Endothelial cell of umbilical vein (primary cell): Measurements from ENCODE around the gene TENT4A. TPM values are rescaled to one million over a fixed set of nuclear protein-coding genes. Genes with fewer than 3 reads are reported as not detected.

Experiments
- BruUV-seq: library from RNA; stranded (reverse); fragments of 400-500 nt; replicated peaks from 2 replicates; lab custom pipeline; 2021; lab: Mats Ljungman, UMichigan
- CTCF ChIA-PET: fragments of 300-600, 350-600 bp; sonication (Branson Sonifier 250); formaldehyde crosslinking; loops from one replicate; lab custom pipeline; 2021; ENCODE audit warnings: antibody characterized with exemption, inconsistent platforms; lab: Charles Lee
- POLR2A ChIA-PET: fragments of 300-600, 350-600 bp; sonication (Branson Sonifier 250); formaldehyde crosslinking; loops from one replicate; lab custom pipeline; 2021; ENCODE audit warnings: antibody characterized with exemption, inconsistent platforms; lab: Charles Lee
- DNase-seq: peaks from one replicate; pipeline ENCODE4 v3.0.0-alpha.2; 2011; ENCODE audit warnings: low read depth, low spot score
- FAIRE-seq: peaks from 2 replicates; lab custom pipeline; 2011; peaks lifted over from hg19 to GRCh38; lab: Jason Lieb, UNC
- H2AFZ ChIP-seq: 2 replicates; pipeline ENCODE4 v1.6.0; 2012; ENCODE audit warnings: low read depth, low read length, control low read depth, inconsistent platforms
- H3K27ac ChIP-seq: 2 replicates; pipeline ENCODE4 v1.5.1; 2011; ENCODE audit warnings: low read depth, mild to moderate bottlenecking, control low read depth, low read length, moderate library complexity; ENCODE audit not compliant: insufficient read depth
- H3K27me3 ChIP-seq, 2 experiments: 2 replicates each; pipeline versions ENCODE4 v1.6.0 to v1.6.1; 2011; ENCODE audit warnings: low read length in 2 of 2, mixed read lengths in 1 of 2; ENCODE audit not compliant: control insufficient read depth in 2 of 2, insufficient read depth in 2 of 2
- H3K36me3 ChIP-seq, 2 experiments: 2 replicates in 1 of 2; 3 replicates in 1 of 2; pipeline ENCODE4 v1.5.1; 2011; ENCODE audit warnings: low read length in 2 of 2, mild to moderate bottlenecking in 1 of 2, moderate library complexity in 1 of 2; ENCODE audit not compliant: control insufficient read depth in 2 of 2, insufficient read depth in 2 of 2; ENCODE audit errors: extremely low read depth in 1 of 2
- H3K4me1 ChIP-seq: 3 replicates; pipeline ENCODE4 v1.5.1; 2011; ENCODE audit warnings: mild to moderate bottlenecking, low read length; ENCODE audit not compliant: control insufficient read depth, insufficient read depth; ENCODE audit errors: extremely low read depth
- H3K4me2 ChIP-seq: 2 replicates; pipeline ENCODE4 v1.6.1; 2011; ENCODE audit warnings: low read length, control low read depth, mixed read lengths; ENCODE audit not compliant: insufficient read depth
- H3K4me3 ChIP-seq, 3 experiments: fragments of 200-600 bp in 1 of 3; sonication (generic), shearing (Covaris generic) in 1 of 3; replicated peaks in 1 of 3; 2 replicates each; pipeline ENCODE4 v1.5.1; 2011 to 2016; ENCODE audit warnings: control low read depth in 3 of 3, low read length in 3 of 3, mild to moderate bottlenecking in 2 of 3, inconsistent platforms in 1 of 3, low read depth in 1 of 3, moderate library complexity in 1 of 3; ENCODE audit not compliant: insufficient read depth in 1 of 3
- H3K79me2 ChIP-seq: 2 replicates; pipeline ENCODE4 v1.6.0; 2012; ENCODE audit warnings: low read length, inconsistent platforms; ENCODE audit not compliant: control insufficient read depth, insufficient read depth
- H3K9ac ChIP-seq: replicated peaks from 2 replicates; pipeline ENCODE3; 2011; ENCODE audit warnings: low read length, control low read depth; ENCODE audit not compliant: insufficient read depth; ENCODE audit errors: extremely low read depth
- H3K9me1 ChIP-seq: replicated peaks from 3 replicates; pipeline ENCODE4 v1.6.0; 2011; ENCODE audit warnings: mild to moderate bottlenecking, low read length; ENCODE audit not compliant: control insufficient read depth, insufficient read depth; ENCODE audit errors: extremely low read depth
- H3K9me3 ChIP-seq: replicated peaks from 2 replicates; pipeline ENCODE4 v1.5.1; 2012; ENCODE audit warnings: low read length, inconsistent platforms; ENCODE audit not compliant: control insufficient read depth, insufficient read depth
- H4K20me1 ChIP-seq: replicated peaks from 2 replicates; pipeline ENCODE3; 2011; ENCODE audit warnings: mild to moderate bottlenecking, low read length; ENCODE audit not compliant: control insufficient read depth, insufficient read depth; ENCODE audit errors: extremely low read depth
- CTCF ChIP-seq, 2 donors: IDR thresholded peaks; 1 replicate in 1 of 2; 2 replicates in 1 of 2; pipeline ENCODE4 v1.5.1; 2011; ENCODE audit warnings: low read length in 2 of 2, mild to moderate bottlenecking in 2 of 2, moderate library complexity in 2 of 2, control low read depth in 1 of 2, inconsistent platforms in 1 of 2, low read depth in 1 of 2; ENCODE audit not compliant: insufficient read depth in 1 of 2; ENCODE audit errors: extremely low read depth in 1 of 2
- EZH2 ChIP-seq: IDR thresholded peaks from 2 replicates; pipeline ENCODE4 v1.6.1; 2012; ENCODE audit warnings: borderline replicate concordance, low read depth, mild to moderate bottlenecking, moderate library complexity, low read length, inconsistent platforms; ENCODE audit not compliant: severe bottlenecking
- FOS ChIP-seq: IDR thresholded peaks from 2 replicates; pipeline ENCODE4 v1.6.1; 2011; ENCODE audit warnings: mild to moderate bottlenecking, low read length, moderate library complexity, borderline replicate concordance; ENCODE audit not compliant: insufficient read depth
- GATA2 ChIP-seq: IDR thresholded peaks from 2 replicates; pipeline ENCODE4 v1.7.0; 2011; ENCODE audit warnings: low read depth, mild to moderate bottlenecking, moderate library complexity, mixed read lengths, low read length; ENCODE audit not compliant: insufficient read length, insufficient read depth
- JUN ChIP-seq: IDR thresholded peaks from 2 replicates; pipeline ENCODE4 v1.6.1; 2011; ENCODE audit warnings: borderline replicate concordance, low read depth; ENCODE audit not compliant: insufficient read length, insufficient read depth
- MAX ChIP-seq: IDR thresholded peaks from 2 replicates; pipeline ENCODE4 v1.6.1; 2011; ENCODE audit not compliant: insufficient read depth, insufficient read length
- MYC ChIP-seq: IDR thresholded peaks from one replicate; pipeline ENCODE4 v1.6.1; 2011; ENCODE audit warnings: mild to moderate bottlenecking, low read depth, low read length
- POLR2A ChIP-seq: IDR thresholded peaks from 2 replicates; pipeline ENCODE4 v1.6.1; 2012; ENCODE audit warnings: low read depth, mild to moderate bottlenecking, control low read depth, low read length
- POLR2AphosphoS5 ChIP-seq: IDR thresholded peaks from 2 replicates; pipeline ENCODE4 v1.6.1; 2012; ENCODE audit warnings: low read depth, mild to moderate bottlenecking, control low read depth, low read length, moderate library complexity; ENCODE audit not compliant: insufficient read depth
- dilution Hi-C: fragments of 300-500 bp; cut with MboI; formaldehyde crosslinking; loops from one replicate; pipeline ENCODE4 v1.15.0; 2019; ENCODE audit warnings: low sequenced_read_pairs; ENCODE audit not compliant: extremely low pct_ligation_motif_present
- intact Hi-C: fragments of 100-400 bp; cut with micrococcal nuclease; formaldehyde crosslinking; loops from one replicate; pipeline ENCODE4 v1.10.0; 2022
- polyA plus RNA-seq, 4 experiments: library from polyadenylated mRNA; depleted of rRNA in 3 of 4; stranded (reverse) in 3 of 4; unstranded in 1 of 4; fragments of >200 nt; gene quantifications; 2 replicates each; pipeline versions ENCODE4 v1.2.1 to v1.2.3, GENCODE V29; 2011 to 2012; ENCODE audit warnings: missing spikeins in 1 of 4
- total RNA-seq: library from RNA; stranded (reverse); gene quantifications from 2 replicates; pipeline ENCODE4 v1.2.3, GENCODE V29; 2021

TENT4A gene
- total and polyA plus RNA-seq, 2 donors (not counting 3 experiments of a cell fraction or from before 2014, with no cell fraction given) = 10.2 to 35.4 TPM

GRCh38 chr5:6726006-6726405, 12.8 kb downstream of the TENT4A start:
- Histone ChIP-seq H3K79me2 (peaks cover 97% of the 10 kb centered on the region), H3K9ac (no peak overlapping the region), H3K9me1 (no peaks in the 10 kb centered on the region), H3K36me3 (peaks cover 2 to 3% of the 10 kb centered on the region in 2 experiments), H4K20me1 (peaks cover 2% of the 10 kb centered on the region), H3K4me1 (peaks cover 21% of the 10 kb centered on the region), H3K9me3 (no peaks in the 10 kb centered on the region), H3K4me3 (no peak overlapping the region), H3K27me3 (no peaks in the 10 kb centered on the region), H2AFZ (no peak overlapping the region), H3K4me2 (no peak overlapping the region), H3K27ac (no peak overlapping the region)
- POLR2A ChIA-PET = interaction anchor here (1.4 kb wide), 1 partner anchor 13 kb away, joined by 3 read pairs; the partner anchor contains the start of gene TENT4A
- BruUV-seq = no TSS peak
- CTCF ChIA-PET = interaction anchor here (1.2 kb wide), 1 partner anchor 349 kb away, joined by 3 read pairs; no protein-coding TSS in a partner anchor
- TF ChIP-seq MYC (no peak), POLR2AphosphoS5 (no peak), FOS (no peak), MAX (no peak), GATA2 (no peak), CTCF (IDR thresholded peaks at IDR 0.05; ENCODE audit: extremely low read depth in 1 of 2, insufficient read depth in 1 of 2, low read depth in 1 of 2, low read length in 2 of 2) (no peak), JUN (no peak), EZH2 (no peak), POLR2A (no peak)
- DNase-seq (no peak), FAIRE-seq (no peak)
- dilution Hi-C loops = loop anchor here (25.0 kb wide), 1 partner anchor 89 kb away; the partner anchor contains the start of genes NSUN2 and SRD5A1
- intact Hi-C loops = no loop called here
